HEK293 (cell line): ENCODE results near the gene EXOG.

ENCODE experiments used
- CTCF ChIA-PET: fragments of 350-600 bp; formaldehyde crosslinking; extraction: SDS; loops from one replicate; lab custom pipeline; 2021; ENCODE audit warnings: antibody characterized with exemption; lab: Yijun Ruan, JAX
- POLR2A ChIA-PET: fragments of 300-600 bp; formaldehyde crosslinking; extraction: SDS; loops from one replicate; lab custom pipeline; 2020; ENCODE audit warnings: antibody characterized with exemption, inconsistent platforms; lab: Yijun Ruan, JAX
- H3K27ac ChIP-seq: fragments of 200-500 bp; sonication (Bioruptor generic); 2 replicates; pipeline ENCODE4 v1.5.1; 2014; ENCODE audit warnings: low read depth, low read length, control low read depth, inconsistent platforms; ENCODE audit errors: extremely low read depth
- H3K36me3 ChIP-seq, 2 experiments: fragments of 200-500 bp in 1 of 2; sonication (Bioruptor generic) in 1 of 2; 1 replicate in 1 of 2; 2 replicates in 1 of 2; pipeline ENCODE4 v1.5.1; 2014 to 2017; ENCODE audit warnings: inconsistent platforms in 2 of 2, low read length in 2 of 2; ENCODE audit not compliant: control insufficient read depth in 2 of 2, insufficient read depth in 1 of 2
- H3K4me1 ChIP-seq: fragments of 200-500 bp; sonication (Bioruptor generic); 2 replicates; pipeline ENCODE4 v1.5.1; 2014; ENCODE audit warnings: mild to moderate bottlenecking, low read length, inconsistent platforms; ENCODE audit not compliant: control insufficient read depth, insufficient read depth
- H3K4me3 ChIP-seq: 2 replicates; pipeline ENCODE4 v1.5.1; 2011; ENCODE audit warnings: low read depth, mild to moderate bottlenecking, control low read depth, low read length, moderate library complexity
- H3K9me3 ChIP-seq: fragments of 200-500 bp; sonication (Bioruptor generic); 2 replicates; pipeline ENCODE4 v1.5.1; 2014; ENCODE audit warnings: low read depth, low read length, inconsistent platforms; ENCODE audit not compliant: control insufficient read depth, insufficient read depth
- BCL11A ChIP-seq: fragments of 450-650 bp; formaldehyde crosslinking; IDR thresholded peaks from 2 replicates; pipeline ENCODE4 v1.5.1; 2016; ENCODE audit warnings: low read depth, missing biosample characterization, missing genetic modification characterization
- IKZF3 ChIP-seq: fragments of 450-650 bp; IDR thresholded peaks from 2 replicates; pipeline ENCODE4 v1.5.0; 2018; ENCODE audit warnings: missing biosample characterization, mild to moderate bottlenecking, missing genetic modification characterization, moderate library complexity
- KLF8 ChIP-seq: fragments of 450-650 bp; formaldehyde crosslinking; IDR thresholded peaks from 2 replicates; pipeline ENCODE4 v1.5.1; 2016; ENCODE audit warnings: missing biosample characterization, missing genetic modification characterization
- WT1 ChIP-seq: fragments of 450-650 bp; formaldehyde crosslinking; IDR thresholded peaks from 2 replicates; pipeline ENCODE4 v1.5.1; 2016; ENCODE audit warnings: missing biosample characterization, missing genetic modification characterization
- ZBTB21 ChIP-seq: fragments of 450-650 bp; formaldehyde crosslinking; IDR thresholded peaks from 2 replicates; pipeline ENCODE4 v1.5.1; 2017; ENCODE audit warnings: missing biosample characterization, missing genetic modification characterization
- ZEB2 ChIP-seq: fragments of 450-650 bp; formaldehyde crosslinking; IDR thresholded peaks from 2 replicates; pipeline ENCODE4 v1.5.1; 2016; ENCODE audit warnings: missing biosample characterization, missing genetic modification characterization
- ZFP41 ChIP-seq: fragments of 450-650 bp; formaldehyde crosslinking; IDR thresholded peaks from 2 replicates; pipeline ENCODE4 v1.5.1; 2016; ENCODE audit warnings: missing biosample characterization, missing genetic modification characterization, borderline replicate concordance
- ZNF223 ChIP-seq: fragments of 450-650 bp; formaldehyde crosslinking; IDR thresholded peaks from 2 replicates; pipeline ENCODE4 v1.5.1; 2016; ENCODE audit warnings: missing biosample characterization, missing genetic modification characterization
- ZNF24 ChIP-seq: fragments of 450-650 bp; formaldehyde crosslinking; IDR thresholded peaks from 2 replicates; pipeline ENCODE4 v1.5.1; 2016; ENCODE audit warnings: missing biosample characterization, missing genetic modification characterization
- ZNF416 ChIP-seq: fragments of 450-650 bp; formaldehyde crosslinking; IDR thresholded peaks from 2 replicates; pipeline ENCODE4 v1.5.1; 2016; ENCODE audit warnings: missing biosample characterization, missing genetic modification characterization
- ZNF530 ChIP-seq: fragments of 450-650 bp; formaldehyde crosslinking; IDR thresholded peaks from 2 replicates; pipeline ENCODE4 v1.5.1; 2016; ENCODE audit warnings: low read depth, missing biosample characterization, missing genetic modification characterization
- ZNF701 ChIP-seq: fragments of 450-650 bp; formaldehyde crosslinking; IDR thresholded peaks from 2 replicates; pipeline ENCODE4 v1.5.1; 2016; ENCODE audit warnings: missing biosample characterization, missing genetic modification characterization
- ZSCAN16 ChIP-seq: fragments of 450-650 bp; formaldehyde crosslinking; IDR thresholded peaks from 2 replicates; pipeline ENCODE4 v1.5.1; 2016; ENCODE audit warnings: missing biosample characterization, missing genetic modification characterization
- ZSCAN4 ChIP-seq: fragments of 450-650 bp; formaldehyde crosslinking; IDR thresholded peaks from 2 replicates; pipeline ENCODE4 v1.5.1; 2017; ENCODE audit warnings: missing biosample characterization, missing genetic modification characterization
- TF ChIP-seq, protein P1 (sequence below): fragments of 450-650 bp; formaldehyde crosslinking; IDR thresholded peaks from 2 replicates; pipeline ENCODE4 v1.5.1; 2017; ENCODE audit warnings: missing biosample characterization, missing genetic modification characterization
- TF ChIP-seq, protein P2 (sequence below): fragments of 450-650 bp; formaldehyde crosslinking; IDR thresholded peaks from 2 replicates; pipeline ENCODE4 v1.5.1; 2016; ENCODE audit warnings: missing biosample characterization, missing genetic modification characterization
- TF ChIP-seq, protein P3 (sequence below): fragments of 450-650 bp; formaldehyde crosslinking; IDR thresholded peaks from 2 replicates; pipeline ENCODE4 v1.5.1; 2016; ENCODE audit warnings: missing biosample characterization, missing genetic modification characterization

Gene EXOG

GRCh38 chr3:38562467-38562925 lies 66.4 kb downstream of the EXOG start:
- H3K27ac ChIP-seq: no peak overlapping the region
- POLR2A ChIA-PET: no interaction called here
- CTCF ChIA-PET: no interaction called here
- H3K9me3 ChIP-seq: no peaks in the 10 kb centered on the region
- H3K4me1 ChIP-seq: no peaks in the 10 kb centered on the region
- TF ChIP-seq KLF8 (tag by site-specific recombination) (no peak), ZSCAN4 (tag by site-specific recombination) (no peak), IKZF3 (tag by site-specific recombination) (no peak), BCL11A (tag by site-specific recombination) (no peak), ZNF223 (tag by site-specific recombination) (no peak), WT1 (tag by site-specific recombination) (no peak), ZSCAN16 (tag by site-specific recombination) (no peak)
- TF ChIP-seq, protein P1, sequence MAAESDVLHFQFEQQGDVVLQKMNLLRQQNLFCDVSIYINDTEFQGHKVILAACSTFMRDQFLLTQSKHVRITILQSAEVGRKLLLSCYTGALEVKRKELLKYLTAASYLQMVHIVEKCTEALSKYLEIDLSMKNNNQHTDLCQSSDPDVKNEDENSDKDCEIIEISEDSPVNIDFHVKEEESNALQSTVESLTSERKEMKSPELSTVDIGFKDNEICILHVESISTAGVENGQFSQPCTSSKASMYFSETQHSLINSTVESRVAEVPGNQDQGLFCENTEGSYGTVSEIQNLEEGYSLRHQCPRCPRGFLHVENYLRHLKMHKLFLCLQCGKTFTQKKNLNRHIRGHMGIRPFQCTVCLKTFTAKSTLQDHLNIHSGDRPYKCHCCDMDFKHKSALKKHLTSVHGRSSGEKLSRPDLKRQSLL (tag by site-specific recombination): no peak
- H3K36me3 ChIP-seq: no peaks in the 10 kb centered on the region
- no peak overlapping the region for H3K4me3 ChIP-seq

DNA sequence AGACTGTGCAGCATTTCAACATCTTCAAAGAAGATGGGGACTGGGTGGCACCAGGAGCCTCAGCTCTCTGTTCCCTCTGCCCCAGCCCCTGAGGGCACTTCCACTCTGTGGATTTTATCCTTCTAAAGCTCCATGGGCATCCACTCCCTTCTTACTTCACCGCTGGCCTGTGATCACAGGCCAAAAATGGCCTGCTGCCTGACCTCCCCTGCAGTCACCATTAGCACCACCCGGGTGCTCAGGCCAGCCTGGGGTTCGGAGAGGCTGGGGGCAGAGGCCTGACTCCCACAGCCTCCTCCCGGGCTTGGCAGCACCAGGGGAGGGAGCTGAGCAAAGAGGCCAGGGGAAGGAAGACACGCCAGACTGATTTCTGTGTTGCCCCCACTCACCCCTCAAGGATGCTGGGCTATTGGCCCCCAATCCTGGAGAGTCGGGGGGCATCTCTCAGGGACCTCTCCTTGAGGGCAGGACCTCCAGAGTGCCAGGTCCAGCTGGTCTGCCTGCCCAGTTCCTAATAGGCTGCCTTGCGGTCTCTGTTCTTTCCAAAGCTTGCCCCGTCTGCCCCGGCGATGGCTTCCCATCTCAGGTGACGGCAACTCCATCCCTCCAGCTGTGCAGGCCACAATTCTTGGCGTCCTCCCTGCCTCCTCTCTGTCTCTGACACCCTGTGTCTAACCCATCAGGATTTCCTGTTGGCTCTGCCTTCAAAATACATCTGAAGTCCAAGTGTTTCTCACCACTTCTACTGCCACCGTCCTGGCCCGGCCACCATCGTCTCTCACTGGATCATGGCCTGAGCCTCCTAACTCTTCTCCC lies 67.1 kb downstream of the EXOG start:
- ChIA-PET CTCF (no interaction called here), POLR2A (no interaction called here)
- no peaks in the 10 kb centered on the region for H3K9me3 ChIP-seq
- H3K4me3 ChIP-seq: no peak overlapping the region
- H3K4me1 ChIP-seq: no peaks in the 10 kb centered on the region
- no peaks in the 10 kb centered on the region for H3K36me3 ChIP-seq
- TF ChIP-seq ZFP41 (no peak), ZEB2 (tag by site-specific recombination) (no peak), ZBTB21 (tag by site-specific recombination) (no peak), ZNF416 (tag by site-specific recombination) (no peak), ZSCAN4 (tag by site-specific recombination) (no peak)
- TF ChIP-seq, protein P2, sequence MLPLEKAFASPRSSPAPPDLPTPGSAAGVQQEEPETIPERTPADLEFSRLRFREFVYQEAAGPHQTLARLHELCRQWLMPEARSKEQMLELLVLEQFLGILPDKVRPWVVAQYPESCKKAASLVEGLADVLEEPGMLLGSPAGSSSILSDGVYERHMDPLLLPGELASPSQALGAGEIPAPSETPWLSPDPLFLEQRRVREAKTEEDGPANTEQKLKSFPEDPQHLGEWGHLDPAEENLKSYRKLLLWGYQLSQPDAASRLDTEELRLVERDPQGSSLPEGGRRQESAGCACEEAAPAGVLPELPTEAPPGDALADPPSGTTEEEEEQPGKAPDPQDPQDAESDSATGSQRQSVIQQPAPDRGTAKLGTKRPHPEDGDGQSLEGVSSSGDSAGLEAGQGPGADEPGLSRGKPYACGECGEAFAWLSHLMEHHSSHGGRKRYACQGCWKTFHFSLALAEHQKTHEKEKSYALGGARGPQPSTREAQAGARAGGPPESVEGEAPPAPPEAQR (tag by site-specific recombination): no peak
- TF ChIP-seq, all 188 proteins: peak for 0
- no peak overlapping the region for H3K27ac ChIP-seq

GRCh38 chr3:38563886-38564270 lies 67.7 kb downstream of the EXOG start:
- H3K4me3 ChIP-seq: no peak overlapping the region
- CTCF ChIA-PET: no interaction called here
- TF ChIP-seq ZNF24 (tag by site-specific recombination) (no peak), ZNF530 (tag by site-specific recombination) (no peak), ZNF701 (tag by site-specific recombination) (no peak)
- TF ChIP-seq, protein P3, sequence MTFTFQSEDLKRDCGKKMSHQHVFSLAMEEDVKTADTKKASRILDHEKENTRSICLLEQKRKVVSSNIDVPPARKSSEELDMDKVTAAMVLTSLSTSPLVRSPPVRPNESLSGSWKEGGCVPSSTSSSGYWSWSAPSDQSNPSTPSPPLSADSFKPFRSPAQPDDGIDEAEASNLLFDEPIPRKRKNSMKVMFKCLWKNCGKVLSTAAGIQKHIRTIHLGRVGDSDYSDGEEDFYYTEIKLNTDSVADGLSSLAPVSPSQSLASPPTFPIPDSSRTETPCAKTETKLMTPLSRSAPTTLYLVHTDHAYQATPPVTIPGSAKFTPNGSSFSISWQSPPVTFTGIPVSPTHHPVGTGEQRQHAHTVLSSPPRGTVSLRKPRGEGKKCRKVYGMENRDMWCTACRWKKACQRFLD (tag by site-specific recombination): no peak
- H3K27ac ChIP-seq: no peak overlapping the region
- H3K9me3 ChIP-seq: no peaks in the 10 kb centered on the region
- POLR2A ChIA-PET: no interaction called here
- no peaks in the 10 kb centered on the region for H3K36me3 ChIP-seq
- H3K4me1 ChIP-seq: no peaks in the 10 kb centered on the region
